ENCODE data around the gene NMT1.

- TF ChIP-seq POLR2A (IDR thresholded peaks at IDR 0.05; ENCODE audit: low read depth, low read length) (no peak), POLR2AphosphoS5 (IDR thresholded peaks at IDR 0.05; ENCODE audit: low read depth, low read length) (no peak), TAF1 (IDR thresholded peaks at IDR 0.05; ENCODE audit: borderline replicate concordance, low read depth, low read length) (no peak)
These were observed 25.9 kb downstream of the NMT1 start for GRCh38 chr17:45086865-45087503.
